ENCODE measurements around the gene DYNLT2.

DNA sequence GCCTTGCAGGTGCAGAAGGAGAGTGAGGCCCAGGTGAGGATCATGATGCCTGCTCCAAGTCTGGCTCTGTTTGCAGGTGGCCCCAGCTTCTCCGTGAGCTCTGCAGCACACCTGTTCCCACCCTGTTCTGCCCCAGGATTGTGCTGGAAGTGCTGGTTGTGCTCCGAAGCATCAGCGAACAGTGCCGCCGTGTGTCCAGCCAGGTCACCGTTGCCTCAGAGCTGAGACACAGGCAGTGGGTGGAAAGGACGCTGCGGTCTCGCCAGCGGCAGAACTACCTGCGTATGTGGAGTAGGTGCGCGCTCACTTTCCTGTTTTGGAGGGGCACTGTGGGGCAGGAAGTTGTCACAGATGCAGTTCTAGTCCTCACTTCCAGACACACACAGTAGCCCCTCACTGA, 25.0 kb upstream of the DYNLT2 start:
- TF ChIP-seq, protein P1, sequence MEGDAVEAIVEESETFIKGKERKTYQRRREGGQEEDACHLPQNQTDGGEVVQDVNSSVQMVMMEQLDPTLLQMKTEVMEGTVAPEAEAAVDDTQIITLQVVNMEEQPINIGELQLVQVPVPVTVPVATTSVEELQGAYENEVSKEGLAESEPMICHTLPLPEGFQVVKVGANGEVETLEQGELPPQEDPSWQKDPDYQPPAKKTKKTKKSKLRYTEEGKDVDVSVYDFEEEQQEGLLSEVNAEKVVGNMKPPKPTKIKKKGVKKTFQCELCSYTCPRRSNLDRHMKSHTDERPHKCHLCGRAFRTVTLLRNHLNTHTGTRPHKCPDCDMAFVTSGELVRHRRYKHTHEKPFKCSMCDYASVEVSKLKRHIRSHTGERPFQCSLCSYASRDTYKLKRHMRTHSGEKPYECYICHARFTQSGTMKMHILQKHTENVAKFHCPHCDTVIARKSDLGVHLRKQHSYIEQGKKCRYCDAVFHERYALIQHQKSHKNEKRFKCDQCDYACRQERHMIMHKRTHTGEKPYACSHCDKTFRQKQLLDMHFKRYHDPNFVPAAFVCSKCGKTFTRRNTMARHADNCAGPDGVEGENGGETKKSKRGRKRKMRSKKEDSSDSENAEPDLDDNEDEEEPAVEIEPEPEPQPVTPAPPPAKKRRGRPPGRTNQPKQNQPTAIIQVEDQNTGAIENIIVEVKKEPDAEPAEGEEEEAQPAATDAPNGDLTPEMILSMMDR (IDR thresholded peaks at IDR 0.05) = no peak
- no peak for TF ChIP-seq POLR2A (IDR thresholded peaks at IDR 0.05)

All from prostate gland (tissue), 2 donors.